GM18517 (cell line): ENCODE measurements around the gene PGRMC1.
"Not testable (repeated sequence)": the region's sequence is repeated elsewhere in the genome, so short reads cannot be mapped to it uniquely, and the experiment has no call there.

Experiments used
- ATAC-seq: cut with Tn5 transposase; IDR thresholded peaks from one replicate; pipeline ENCODE4 v1.9.1; 2021; ENCODE audit warnings: mild to moderate bottlenecking, moderate library complexity; ENCODE audit not compliant: unreplicated experiment

PGRMC1 gene

GRCh38 chrX:119235872-119236622 lies at the start of gene PGRMC1:
Gene PGRMC1 (plus strand): TSS chrX:119236285. CDS start chrX:119236364, 79 bp downstream.
- ATAC-seq = peak; percentile 81

GRCh38 chrX:119186763-119187162 lies 49.3 kb upstream of the PGRMC1 start:
- ATAC-seq = no peak

- ATAC-seq = no peak
Measured at GRCh38 chrX:119187298-119187697, 48.8 kb upstream of the PGRMC1 start.

GRCh38 chrX:119189115-119189514 lies 47.0 kb upstream of the PGRMC1 start:
- no peak for ATAC-seq

- ATAC-seq = no peak
Measured at GRCh38 chrX:119189595-119189994, 46.5 kb upstream of the PGRMC1 start.

- no peak for ATAC-seq
Measured at GRCh38 chrX:119190091-119190681, 45.9 kb upstream of the PGRMC1 start.

- ATAC-seq = no peak
Measured at GRCh38 chrX:119190831-119191230, 45.3 kb upstream of the PGRMC1 start.

- no peak for ATAC-seq
Measured at GRCh38 chrX:119194621-119195020, 41.5 kb upstream of the PGRMC1 start.

GRCh38 chrX:119201570-119201969 lies 34.5 kb upstream of the PGRMC1 start:
- ATAC-seq = no peak

- ATAC-seq = no peak
Measured at GRCh38 chrX:119206203-119206602, 29.9 kb upstream of the PGRMC1 start.

- not testable (repeated sequence) for ATAC-seq
Measured at GRCh38 chrX:119207483-119207882, 28.6 kb upstream of the PGRMC1 start.

GRCh38 chrX:119208401-119209057 lies 27.6 kb upstream of the PGRMC1 start:
- ATAC-seq = no peak

- not testable (repeated sequence) for ATAC-seq
Measured at GRCh38 chrX:119210931-119211648, 25.0 kb upstream of the PGRMC1 start.

GRCh38 chrX:119211649-119212014 lies 24.5 kb upstream of the PGRMC1 start:
- ATAC-seq = no peak

- no peak for ATAC-seq
Measured at GRCh38 chrX:119218198-119218597, 17.9 kb upstream of the PGRMC1 start.

- no peak for ATAC-seq
Measured at GRCh38 chrX:119222932-119223331, 13.2 kb upstream of the PGRMC1 start.

- ATAC-seq = no peak
Measured at GRCh38 chrX:119223783-119224182, 12.3 kb upstream of the PGRMC1 start.

- no peak for ATAC-seq
Measured at GRCh38 chrX:119226446-119226845, 9.6 kb upstream of the PGRMC1 start.

GRCh38 chrX:119228512-119229252 lies 7.4 kb upstream of the PGRMC1 start:
- no peak for ATAC-seq

GRCh38 chrX:119229253-119229615 lies 6.9 kb upstream of the PGRMC1 start:
- ATAC-seq = no peak

GRCh38 chrX:119230850-119231249 lies 5.2 kb upstream of the PGRMC1 start:
- no peak for ATAC-seq
